RKO (cell line): Measurements from ENCODE around the gene MARCHF2.
A peak's percentile ranks its signal among the peaks of the same experiment; 100 is the strongest.
"Not testable (repeated sequence)": the region's sequence is repeated elsewhere in the genome, so short reads cannot be mapped to it uniquely, and the experiment has no call there.

Experiments
- DNase-seq: peaks from one replicate; pipeline ENCODE4 v3.0.0-alpha.2; 2016; ENCODE audit warnings: low spot score

MARCHF2 gene, protein sequence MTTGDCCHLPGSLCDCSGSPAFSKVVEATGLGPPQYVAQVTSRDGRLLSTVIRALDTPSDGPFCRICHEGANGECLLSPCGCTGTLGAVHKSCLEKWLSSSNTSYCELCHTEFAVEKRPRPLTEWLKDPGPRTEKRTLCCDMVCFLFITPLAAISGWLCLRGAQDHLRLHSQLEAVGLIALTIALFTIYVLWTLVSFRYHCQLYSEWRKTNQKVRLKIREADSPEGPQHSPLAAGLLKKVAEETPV

DNA sequence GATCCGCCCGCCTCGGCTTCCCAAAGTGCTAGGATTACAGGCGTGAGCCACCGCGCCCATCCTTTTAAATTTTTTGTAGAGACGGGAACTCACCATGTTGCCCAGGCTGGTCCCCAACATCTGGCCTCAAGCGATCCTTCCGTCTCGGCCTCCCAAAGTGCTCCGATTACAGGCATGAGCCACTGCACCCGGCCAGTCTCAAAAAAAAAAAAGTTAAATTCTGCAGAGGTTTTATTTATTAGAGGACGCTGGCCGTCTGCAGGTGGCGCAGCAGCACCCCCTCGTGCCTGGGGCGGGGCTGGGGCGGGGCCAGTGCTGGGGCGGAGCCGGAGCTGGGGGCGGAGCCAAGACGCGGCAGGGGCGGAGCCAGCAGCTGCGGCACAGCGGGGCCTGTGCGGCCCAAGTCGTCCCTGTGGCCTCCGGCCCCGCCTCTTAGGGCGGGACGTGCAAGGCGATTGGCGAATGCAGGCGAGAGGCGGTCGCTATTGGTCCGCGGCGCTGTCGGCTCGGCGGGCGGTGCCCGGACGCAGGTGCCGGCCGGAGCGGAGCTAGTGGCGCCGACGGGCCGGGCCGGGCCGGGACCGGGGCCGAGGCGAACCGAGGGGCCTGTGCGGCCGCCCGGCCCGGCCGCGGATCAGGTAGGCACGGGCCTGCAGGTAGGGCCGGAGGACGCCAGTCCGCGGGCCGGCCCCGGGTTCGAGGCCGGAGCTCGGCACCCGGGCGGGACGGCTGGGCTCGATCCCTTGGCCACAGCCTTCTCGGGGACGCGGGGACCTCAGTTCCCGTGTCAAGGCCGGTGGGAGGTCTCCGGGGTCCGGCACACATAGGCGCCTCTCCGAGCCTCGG lies at the start of gene MARCHF2:
Gene MARCHF2, plus strand, starts transcription at position 523 of the 846 bp plus-strand sequence. CDS start 8,536 bp downstream, outside the sequence.
- DNase-seq = peak; percentile 96

DNA sequence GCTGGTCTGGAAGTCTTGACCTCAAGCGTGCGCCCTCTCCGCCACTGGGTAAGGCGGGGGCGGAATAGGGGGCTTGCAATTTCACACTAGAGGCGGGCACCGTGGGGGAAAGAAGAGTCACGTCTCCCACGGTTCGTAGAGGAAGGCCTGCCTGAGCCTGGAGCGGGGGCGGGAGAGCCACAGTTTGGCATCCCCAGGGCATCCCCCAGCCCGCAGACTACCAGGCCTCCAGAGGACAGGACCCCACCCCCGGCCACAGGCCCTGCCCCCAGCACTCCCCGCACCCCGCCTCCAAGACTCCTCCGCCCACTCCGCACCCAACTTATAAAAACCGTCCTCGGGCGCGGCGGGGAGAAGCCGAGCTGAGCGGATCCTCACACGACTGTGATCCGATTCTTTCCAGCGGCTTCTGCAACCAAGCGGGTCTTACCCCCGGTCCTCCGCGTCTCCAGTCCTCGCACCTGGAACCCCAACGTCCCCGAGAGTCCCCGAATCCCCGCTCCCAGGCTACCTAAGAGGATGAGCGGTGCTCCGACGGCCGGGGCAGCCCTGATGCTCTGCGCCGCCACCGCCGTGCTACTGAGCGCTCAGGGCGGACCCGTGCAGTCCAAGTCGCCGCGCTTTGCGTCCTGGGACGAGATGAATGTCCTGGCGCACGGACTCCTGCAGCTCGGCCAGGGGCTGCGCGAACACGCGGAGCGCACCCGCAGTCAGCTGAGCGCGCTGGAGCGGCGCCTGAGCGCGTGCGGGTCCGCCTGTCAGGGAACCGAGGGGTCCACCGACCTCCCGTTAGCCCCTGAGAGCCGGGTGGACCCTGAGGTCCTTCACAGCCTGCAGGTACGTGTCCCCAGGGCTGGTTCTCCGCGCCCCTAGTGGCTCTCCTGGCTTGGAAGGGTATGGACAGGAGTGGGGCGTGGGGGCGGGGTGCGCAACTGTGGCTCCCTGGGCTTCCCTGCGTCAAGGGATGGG lies 49.0 kb upstream of the MARCHF2 start, which contains the start of gene ANGPTL4:
Gene ANGPTL4, plus strand, starts transcription at position 353 of the 969 bp plus-strand sequence. Its CDS starts 167 bp downstream, at position 520.
- DNase-seq = peak; percentile 85

DNA sequence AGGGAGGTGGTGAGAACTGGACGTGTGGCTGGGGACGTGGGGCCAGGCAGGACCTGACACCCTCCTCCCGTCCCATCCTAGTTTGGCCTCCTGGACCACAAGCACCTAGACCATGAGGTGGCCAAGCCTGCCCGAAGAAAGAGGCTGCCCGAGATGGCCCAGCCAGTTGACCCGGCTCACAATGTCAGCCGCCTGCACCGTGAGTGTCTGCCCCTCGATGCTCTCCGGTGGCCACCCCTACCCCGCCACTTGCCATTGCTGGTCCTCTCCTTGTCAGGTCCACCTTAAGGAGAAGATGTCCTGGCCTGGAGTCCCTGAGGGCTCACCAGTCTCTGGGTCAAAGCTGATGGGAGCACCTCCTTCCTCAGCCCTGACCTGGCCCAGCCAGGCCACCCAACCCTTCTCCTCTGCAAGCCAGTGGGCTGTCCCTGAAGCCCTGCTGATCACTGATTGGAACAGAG lies 47.0 kb upstream of the MARCHF2 start:
- DNase-seq = no peak

DNA sequence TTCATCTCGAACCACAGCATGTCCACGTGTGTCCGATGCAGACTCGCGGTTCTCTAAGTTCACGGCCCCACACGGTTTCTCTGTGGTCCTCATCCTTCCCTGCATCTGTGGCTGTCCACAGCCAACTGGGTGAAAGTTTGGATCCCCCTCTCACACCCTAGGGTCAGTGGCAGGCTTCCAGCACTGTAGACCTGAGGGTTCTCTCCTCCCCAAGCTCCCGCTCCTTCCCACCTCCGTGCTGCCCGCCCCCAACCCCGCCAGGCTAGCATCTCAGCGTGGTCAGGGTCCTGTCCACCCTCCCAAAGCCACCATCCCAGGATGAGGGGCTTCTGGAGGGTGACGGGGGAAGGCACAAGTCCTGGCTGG lies 46.2 kb upstream of the MARCHF2 start:
- no peak for DNase-seq

DNA sequence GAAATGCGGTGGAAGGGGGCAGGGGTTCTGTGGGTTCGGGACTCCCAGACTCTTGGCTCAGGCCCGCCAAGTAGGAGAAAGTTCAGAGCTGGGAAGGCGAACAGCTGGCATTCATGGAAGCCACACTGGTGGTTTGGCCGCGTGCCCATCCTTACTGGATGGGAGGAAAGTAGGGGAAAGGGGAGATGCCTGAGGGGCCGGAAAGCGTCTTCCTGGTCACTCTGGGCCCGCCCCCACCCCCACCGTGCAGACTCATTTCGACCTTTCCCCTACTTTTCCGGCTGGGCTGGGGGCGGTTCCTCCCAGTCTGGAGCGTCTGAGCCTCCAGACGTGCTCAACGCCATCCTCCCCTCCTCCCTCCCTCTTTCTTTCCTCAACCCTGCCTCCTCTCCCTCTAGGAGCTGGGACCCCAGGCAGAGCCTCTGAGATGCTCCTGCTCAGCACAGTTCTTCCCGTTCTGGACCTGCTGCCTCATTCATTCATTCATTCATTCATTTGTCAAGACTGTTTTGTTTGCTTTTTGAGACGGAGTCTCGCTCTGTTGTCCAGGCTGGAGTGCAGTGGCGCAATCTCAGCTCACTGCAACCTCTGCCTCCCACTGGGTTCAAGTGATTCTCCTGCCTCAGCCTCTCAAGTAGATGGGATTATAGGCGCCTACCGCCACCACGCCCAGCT lies 45.6 kb upstream of the MARCHF2 start:
- DNase-seq = peak; percentile 47

DNA sequence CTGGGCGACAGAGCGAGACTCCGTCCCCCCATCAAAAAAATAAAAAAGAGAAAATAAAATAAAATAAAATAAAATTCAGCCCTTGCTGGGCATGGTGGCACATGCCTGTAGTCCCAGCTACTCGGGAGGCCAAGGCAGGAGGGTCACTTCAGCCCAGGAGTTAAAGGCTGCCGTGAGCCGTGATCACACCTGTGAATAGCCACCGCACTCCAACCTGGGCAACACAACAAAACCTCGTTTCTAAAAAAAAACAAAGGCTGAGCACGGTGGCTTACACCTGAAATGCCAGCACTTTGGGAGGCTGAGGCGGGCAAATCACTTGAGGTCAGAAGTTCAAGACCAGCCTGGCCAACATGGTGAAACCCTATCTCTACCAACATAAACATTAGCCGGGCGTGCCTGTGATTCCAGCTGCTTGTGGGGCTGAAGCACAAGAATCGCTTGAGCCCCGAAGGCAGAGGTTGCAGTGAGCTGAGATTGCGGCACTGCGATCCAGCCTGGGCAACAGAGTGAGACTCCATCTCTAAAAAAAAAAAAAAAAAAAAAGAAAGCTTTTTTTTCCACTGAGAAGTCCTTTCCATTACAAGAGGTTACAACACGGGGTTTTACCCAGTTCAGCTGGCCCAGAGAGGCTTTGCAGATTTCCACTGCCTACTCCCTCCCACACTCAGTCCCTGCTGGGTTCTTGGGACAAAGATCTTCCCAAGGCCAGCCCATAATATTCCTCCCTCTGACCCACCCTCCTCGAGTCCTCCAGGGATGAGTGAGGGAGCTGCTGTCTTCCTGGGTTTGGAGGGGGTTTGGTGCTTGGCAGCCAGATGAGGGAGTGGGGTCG lies 42.7 kb upstream of the MARCHF2 start:
- no peak for DNase-seq

DNA sequence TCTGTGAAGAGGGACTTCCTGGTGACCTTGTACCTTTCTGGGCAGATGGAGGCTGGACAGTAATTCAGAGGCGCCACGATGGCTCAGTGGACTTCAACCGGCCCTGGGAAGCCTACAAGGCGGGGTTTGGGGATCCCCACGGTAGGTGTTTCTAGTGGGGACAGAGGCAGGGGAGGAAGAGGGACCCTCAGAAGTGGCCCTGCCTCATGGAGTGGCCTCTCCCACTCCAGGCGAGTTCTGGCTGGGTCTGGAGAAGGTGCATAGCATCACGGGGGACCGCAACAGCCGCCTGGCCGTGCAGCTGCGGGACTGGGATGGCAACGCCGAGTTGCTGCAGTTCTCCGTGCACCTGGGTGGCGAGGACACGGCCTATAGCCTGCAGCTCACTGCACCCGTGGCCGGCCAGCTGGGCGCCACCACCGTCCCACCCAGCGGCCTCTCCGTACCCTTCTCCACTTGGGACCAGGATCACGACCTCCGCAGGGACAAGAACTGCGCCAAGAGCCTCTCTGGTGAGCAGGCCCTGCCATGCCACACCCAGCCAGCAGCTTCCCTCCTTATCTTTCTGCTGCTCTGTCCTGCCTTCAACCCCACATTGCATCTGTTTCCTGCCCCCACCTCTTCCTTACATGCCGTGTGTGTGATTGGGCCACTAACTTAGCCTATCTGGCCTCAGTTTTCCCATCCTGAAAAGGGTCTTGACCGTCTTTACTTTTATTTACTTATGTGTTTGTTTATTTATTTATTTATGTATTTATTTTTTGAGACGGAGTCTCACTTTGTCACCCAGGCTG lies 41.9 kb upstream of the MARCHF2 start:
- no peak for DNase-seq

DNA sequence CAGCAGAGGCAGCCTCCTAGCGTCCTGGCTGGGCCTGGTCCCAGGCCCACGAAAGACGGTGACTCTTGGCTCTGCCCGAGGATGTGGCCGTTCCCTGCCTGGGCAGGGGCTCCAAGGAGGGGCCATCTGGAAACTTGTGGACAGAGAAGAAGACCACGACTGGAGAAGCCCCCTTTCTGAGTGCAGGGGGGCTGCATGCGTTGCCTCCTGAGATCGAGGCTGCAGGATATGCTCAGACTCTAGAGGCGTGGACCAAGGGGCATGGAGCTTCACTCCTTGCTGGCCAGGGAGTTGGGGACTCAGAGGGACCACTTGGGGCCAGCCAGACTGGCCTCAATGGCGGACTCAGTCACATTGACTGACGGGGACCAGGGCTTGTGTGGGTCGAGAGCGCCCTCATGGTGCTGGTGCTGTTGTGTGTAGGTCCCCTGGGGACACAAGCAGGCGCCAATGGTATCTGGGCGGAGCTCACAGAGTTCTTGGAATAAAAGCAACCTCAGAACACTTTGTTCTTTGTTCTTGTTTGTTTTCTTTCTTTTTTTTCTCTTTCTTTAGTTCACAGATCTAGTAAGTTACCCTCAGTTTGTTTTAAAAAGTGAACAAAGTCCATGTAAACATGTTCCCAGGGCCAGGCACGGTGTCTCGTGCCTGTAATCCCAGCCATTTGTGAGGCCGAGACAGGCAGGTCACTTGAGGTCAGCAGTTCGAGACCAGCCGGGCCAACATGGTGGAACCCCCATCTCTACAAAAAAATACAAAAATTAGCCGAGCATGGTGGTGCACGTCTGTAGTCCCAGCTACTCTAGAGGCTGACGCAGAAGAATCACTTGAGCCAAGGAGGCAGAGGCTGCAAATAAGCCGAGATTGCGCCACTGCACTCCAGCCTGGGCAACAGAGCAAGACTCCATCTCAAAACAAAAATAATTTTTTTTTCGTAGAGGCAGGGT lies 39.0 kb upstream of the MARCHF2 start:
- DNase-seq = no peak

DNA sequence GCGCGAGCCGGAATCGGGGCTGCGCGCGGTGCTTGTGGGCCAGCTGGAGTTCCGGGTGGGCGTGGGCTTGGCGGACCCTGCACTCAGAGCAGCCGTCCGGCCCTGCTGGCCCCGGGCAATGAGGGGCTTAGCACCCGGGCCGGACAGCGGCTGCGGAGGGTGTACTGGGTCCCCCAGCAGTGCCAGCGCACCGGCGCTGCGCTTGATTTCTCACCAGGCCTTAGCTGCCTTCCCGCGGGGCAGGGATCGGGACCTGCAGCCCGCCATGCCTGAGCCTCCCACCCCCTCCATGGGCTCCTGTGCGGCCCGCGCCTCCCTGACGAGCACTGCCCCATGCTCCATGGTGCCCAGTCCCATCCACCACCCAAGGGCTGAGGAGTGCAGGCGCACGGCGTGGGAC lies 37.3 kb upstream of the MARCHF2 start:
- DNase-seq = not testable (repeated sequence)

DNA sequence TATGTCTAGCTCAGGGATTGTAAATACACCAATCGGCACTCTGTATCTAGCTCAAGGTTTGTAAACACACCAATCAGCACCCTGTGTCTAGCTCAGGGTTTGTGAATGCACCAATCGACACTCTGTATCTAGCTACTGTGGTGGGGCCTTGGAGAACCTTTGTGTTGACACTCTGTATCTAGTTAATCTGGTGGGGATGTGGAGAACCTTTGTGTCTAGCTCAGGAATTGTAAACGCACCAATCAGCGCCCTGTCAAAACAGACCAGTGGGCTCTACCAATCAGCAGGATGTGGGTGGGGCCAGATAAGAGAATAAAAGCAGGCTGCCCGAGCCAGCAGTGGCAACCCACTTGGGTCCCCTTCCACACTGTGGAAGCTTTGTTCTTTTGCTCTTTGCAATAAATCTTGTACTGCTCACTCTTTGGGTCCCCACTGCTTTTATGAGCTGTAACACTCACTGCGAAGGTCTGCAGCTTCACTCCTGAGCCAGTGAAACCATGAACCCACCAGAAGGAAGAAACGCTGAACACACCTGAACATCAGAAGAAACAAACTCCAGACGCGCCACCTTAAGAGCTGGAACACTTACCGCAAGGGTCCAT lies 36.6 kb upstream of the MARCHF2 start:
- DNase-seq = not testable (repeated sequence)

DNA sequence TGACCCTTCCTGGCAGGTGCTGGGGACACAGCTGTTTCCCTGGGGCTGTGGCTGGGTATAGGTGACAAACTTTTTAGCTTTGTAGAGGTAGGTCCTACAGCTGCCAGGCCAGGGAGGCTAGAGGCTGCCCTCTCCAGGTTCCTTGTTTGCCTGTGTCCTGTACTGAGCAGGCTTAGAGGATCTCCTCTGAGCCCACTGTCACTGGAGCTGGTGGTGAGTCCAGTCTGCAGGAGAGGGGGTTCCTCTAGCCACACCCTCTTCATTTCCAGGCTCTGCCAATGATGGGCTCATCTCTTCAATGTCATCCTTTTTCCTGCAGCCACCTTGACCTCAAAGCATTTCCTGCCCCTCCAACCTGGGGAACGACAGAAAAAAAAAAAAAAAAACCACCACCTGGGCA lies 35.5 kb upstream of the MARCHF2 start:
- no peak for DNase-seq

DNA sequence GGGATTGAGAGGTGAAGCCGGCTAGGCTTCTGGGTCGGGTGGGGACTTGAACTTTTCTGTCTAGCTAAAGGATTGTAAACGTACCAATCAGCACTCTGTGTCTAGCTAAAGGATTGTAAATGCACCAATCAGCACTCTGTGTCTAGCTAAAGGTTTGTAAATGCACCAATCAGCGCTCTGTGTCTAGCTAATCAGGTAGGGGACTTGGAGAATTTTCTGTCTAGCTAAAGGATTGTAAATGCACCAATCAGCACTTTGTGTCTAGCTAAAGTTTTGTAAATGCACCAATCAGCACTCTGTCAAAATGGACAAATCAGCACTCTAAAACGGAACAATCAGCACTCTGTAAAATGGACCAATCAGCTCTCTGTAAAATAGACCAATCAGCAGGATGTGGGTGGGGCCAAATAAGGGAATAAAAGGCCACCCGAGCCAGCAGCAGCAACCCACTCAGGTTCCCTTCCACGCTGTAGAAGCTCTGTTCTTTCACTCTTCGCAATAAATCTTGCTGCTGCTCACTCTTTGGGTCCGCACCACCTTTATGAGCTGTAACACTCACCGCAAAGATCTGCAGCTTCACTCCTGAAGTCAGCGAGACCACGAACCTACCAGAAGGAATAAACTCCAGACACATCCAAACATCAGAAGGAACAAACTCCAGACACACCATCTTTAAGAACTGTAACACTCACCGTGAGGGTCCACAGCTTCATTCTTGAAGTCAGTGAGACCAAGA lies 33.8 kb upstream of the MARCHF2 start:
- DNase-seq = not testable (repeated sequence)

DNA sequence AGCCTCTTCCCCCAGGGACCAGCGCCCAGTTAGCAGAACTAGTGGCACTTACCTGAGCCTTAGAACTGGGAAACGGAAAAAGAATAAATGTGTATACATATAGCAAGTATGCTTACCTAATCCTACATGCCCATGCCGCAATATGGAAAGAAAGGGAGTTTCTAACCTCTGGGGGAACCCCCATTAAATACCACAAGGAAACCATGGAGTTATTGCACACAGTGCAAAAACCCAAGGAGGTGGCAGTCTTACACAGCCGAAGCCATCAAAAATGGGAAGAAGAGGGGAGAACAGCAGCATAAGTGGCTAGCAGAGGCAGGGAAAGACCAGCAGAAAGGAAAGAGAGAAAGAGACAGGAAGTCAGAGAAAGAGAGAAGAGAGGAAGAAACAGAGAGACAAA lies 28.5 kb upstream of the MARCHF2 start:
- not testable (repeated sequence) for DNase-seq

DNA sequence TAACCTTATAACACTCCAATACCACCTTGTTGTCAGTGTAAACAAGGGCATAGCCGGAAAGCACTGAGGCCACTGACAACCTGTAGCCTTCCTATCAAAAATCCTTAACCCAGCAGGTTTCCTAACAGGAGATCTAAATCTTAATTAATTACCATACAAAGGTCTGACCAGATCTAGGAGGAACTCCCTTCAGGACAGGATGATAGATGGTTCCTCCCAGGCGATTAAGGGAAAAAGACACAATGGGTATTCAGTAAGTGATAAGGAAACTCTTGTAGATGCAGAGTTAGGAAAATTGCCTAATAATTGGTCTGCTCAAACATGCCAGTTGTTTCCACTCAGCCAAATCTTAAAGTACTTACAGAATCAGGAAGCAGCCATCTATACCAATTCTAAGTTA lies 28.0 kb upstream of the MARCHF2 start:
- not testable (repeated sequence) for DNase-seq

DNA sequence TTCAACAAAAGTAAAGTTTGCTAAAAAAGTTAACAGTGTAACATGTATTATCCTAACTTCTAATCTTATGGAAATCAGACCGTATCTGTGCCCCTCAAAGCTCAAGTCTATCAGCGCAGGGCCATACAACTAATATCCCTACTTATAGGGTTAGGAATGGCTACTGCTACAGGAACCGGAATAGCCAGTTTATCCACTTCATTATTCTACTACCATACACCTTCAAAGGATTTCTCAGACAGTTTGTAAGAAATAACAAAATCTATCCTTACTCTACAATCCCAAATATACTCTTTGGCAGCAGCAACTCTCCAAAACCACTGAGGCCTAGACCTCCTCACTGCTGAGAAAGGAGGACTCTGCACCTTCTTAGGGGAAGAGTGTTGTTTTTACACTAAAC lies 27.5 kb upstream of the MARCHF2 start:
- DNase-seq = not testable (repeated sequence)

DNA sequence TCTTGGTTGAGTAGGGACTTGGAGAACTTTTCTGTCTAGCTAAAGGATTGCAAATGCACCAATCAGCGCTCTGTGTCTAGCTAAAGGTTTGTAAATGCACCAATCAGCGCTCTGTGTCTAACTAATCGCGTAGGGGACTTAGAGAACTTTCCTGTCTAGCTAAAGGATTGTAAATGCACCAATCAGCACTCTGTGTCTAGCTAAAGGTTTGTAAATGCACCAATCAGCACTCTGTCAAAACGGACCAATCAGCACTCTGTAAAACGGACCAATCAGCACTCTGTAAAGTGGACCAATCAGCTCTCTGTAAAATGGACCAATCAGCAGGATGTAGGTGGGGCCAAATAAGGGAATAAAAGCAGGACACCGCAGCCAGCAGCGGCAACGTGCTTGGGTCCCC lies 26.7 kb upstream of the MARCHF2 start:
- not testable (repeated sequence) for DNase-seq

DNA sequence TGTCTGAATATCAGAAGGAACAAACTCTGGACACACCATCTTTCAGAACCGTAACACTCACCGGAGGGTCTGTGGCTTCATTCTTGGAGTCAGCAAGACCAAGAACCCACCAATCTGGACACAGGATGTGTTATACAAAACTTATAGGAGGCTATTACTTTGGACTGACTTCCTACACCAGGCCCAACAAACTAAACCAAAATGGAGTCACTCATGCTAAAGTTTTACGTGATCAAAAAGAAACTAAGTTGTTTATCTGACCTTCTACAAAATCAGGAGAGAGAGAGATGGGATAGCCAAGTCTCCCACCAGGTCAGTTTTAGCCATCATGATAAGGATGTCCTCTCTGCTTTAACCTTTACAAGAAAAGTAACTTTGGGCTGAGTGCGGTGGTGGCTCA lies 26.1 kb upstream of the MARCHF2 start:
- no peak for DNase-seq
